Amniotic stem cell (primary cell): Measurements from ENCODE around the gene LTA4H.
"Not testable (repeated sequence)": the region's sequence is repeated elsewhere in the genome, so short reads cannot be mapped to it uniquely, and the experiment has no call there.

Experiments
- DNase-seq: peaks from one replicate; lab custom pipeline; 2025; lab: John Stamatoyannopoulos, UW

LTA4H gene

GRCh38 chr12:96035283-96036236 is at the start of gene LTA4H:
TSS of gene LTA4H (minus strand) at chr12:96035587. CDS start at chr12:96035519, 68 bp downstream.
- peak; percentile 97 for DNase-seq

GRCh38 chr12:96084624-96085023 is 49.2 kb upstream of the LTA4H start:
- no peak for DNase-seq

- DNase-seq = no peak
Observed at GRCh38 chr12:96083020-96083719, 47.8 kb upstream of the LTA4H start.

- DNase-seq = no peak
Observed at GRCh38 chr12:96081596-96081995, 46.2 kb upstream of the LTA4H start.

- DNase-seq = no peak
Observed at GRCh38 chr12:96078231-96079135, 43.1 kb upstream of the LTA4H start.

- DNase-seq = no peak
Observed at GRCh38 chr12:96077081-96077480, 41.7 kb upstream of the LTA4H start.

GRCh38 chr12:96075560-96075959 is 40.2 kb upstream of the LTA4H start:
- no peak for DNase-seq

- no peak for DNase-seq
Observed at GRCh38 chr12:96073346-96074330, 38.3 kb upstream of the LTA4H start.

GRCh38 chr12:96070670-96071279 is 35.4 kb upstream of the LTA4H start:
- no peak for DNase-seq

GRCh38 chr12:96069511-96070231 is 34.3 kb upstream of the LTA4H start:
- DNase-seq = no peak

- no peak for DNase-seq
Observed at GRCh38 chr12:96068636-96069035, 33.2 kb upstream of the LTA4H start.

GRCh38 chr12:96068111-96068510 is 32.7 kb upstream of the LTA4H start:
- no peak for DNase-seq

- DNase-seq = not testable (repeated sequence)
Observed at GRCh38 chr12:96065776-96066175, 30.4 kb upstream of the LTA4H start.

GRCh38 chr12:96064966-96065365 is 29.6 kb upstream of the LTA4H start:
- DNase-seq = no peak

- DNase-seq = no peak
Observed at GRCh38 chr12:96064271-96064670, 28.9 kb upstream of the LTA4H start.

- no peak for DNase-seq
Observed at GRCh38 chr12:96063046-96063445, 27.7 kb upstream of the LTA4H start.

- DNase-seq = peak; percentile 62
Observed at GRCh38 chr12:96061864-96062453, 26.6 kb upstream of the LTA4H start.

GRCh38 chr12:96061323-96061722 is 25.9 kb upstream of the LTA4H start:
- no peak for DNase-seq

- DNase-seq = no peak
Observed at GRCh38 chr12:96060041-96060440, 24.7 kb upstream of the LTA4H start.
